Measurements from ENCODE around the gene CD99.
"Not testable (repeated sequence)": the region's sequence is repeated elsewhere in the genome, so short reads cannot be mapped to it uniquely, and the experiment has no call there.

The CD99 gene

GRCh38 chrX:2740672-2741071 lies 49.6 kb downstream of the CD99 start:
- H3K36me3 ChIP-seq (ENCODE audit: insufficient read depth, low read length), result peaks cover 71% of the 10 kb centered on the region
- no peak for TF ChIP-seq EZH2 (IDR thresholded peaks at IDR 0.05; ENCODE audit: borderline replicate concordance, low read depth, low read length, severe bottlenecking)

GRCh38 chrX:2741386-2741785 lies 50.3 kb downstream of the CD99 start:
- TF ChIP-seq CTCF (IDR thresholded peaks at IDR 0.05; ENCODE audit: borderline replicate concordance, extremely low read depth, low read length, poor library complexity, severe bottlenecking), result no peak
- TF ChIP-seq EZH2 (IDR thresholded peaks at IDR 0.05; ENCODE audit: borderline replicate concordance, low read depth, low read length, severe bottlenecking), result no peak
- Histone ChIP-seq H2AFZ (ENCODE audit: low read depth, low read length) (no peak overlapping the region), H4K20me1 (ENCODE audit: insufficient read depth, low read length) (peaks cover 9% of the 10 kb centered on the region), H3K27ac (ENCODE audit: low read length) (no peak overlapping the region), H3K9ac (ENCODE audit: low read depth, low read length) (no peak overlapping the region), H3K4me3 (ENCODE audit: low read depth in 1 of 2, low read length in 2 of 2) (no peak overlapping the region), H3K36me3 (ENCODE audit: insufficient read depth, low read length) (peaks cover 65% of the 10 kb centered on the region), H3K4me2 (ENCODE audit: insufficient read depth, low read length) (no peak overlapping the region), H3K9me3 (ENCODE audit: insufficient read depth, low read length, severe bottlenecking) (no peaks in the 10 kb centered on the region), H3K79me2 (ENCODE audit: insufficient read depth, low read length) (no peaks in the 10 kb centered on the region), H3K27me3 (ENCODE audit: insufficient read depth, low read length, poor library complexity) (no peaks in the 10 kb centered on the region), H3K4me1 (ENCODE audit: insufficient read depth, low read length) (no peaks in the 10 kb centered on the region)
- DNase-seq (no peak), ATAC-seq (ENCODE audit: insufficient read depth, low read depth) (no peak)

More at GRCh38 chrX:2740672-2741071, 49.6 kb downstream of the CD99 start:
- Histone ChIP-seq H3K27me3 (ENCODE audit: insufficient read depth, low read length, poor library complexity) (no peaks in the 10 kb centered on the region), H3K79me2 (ENCODE audit: insufficient read depth, low read length) (peaks cover 3% of the 10 kb centered on the region; the same call in 1 of the 2 replicates), H3K27ac (ENCODE audit: low read length) (no peak overlapping the region), H3K4me3 (ENCODE audit: low read depth in 1 of 2, low read length in 2 of 2) (no peak overlapping the region), H3K9me3 (ENCODE audit: insufficient read depth, low read length, severe bottlenecking) (no peaks in the 10 kb centered on the region), H2AFZ (ENCODE audit: low read depth, low read length) (no peak overlapping the region), H3K4me2 (ENCODE audit: insufficient read depth, low read length) (no peak overlapping the region), H3K9ac (ENCODE audit: low read depth, low read length) (no peak overlapping the region), H4K20me1 (ENCODE audit: insufficient read depth, low read length) (peaks cover 9% of the 10 kb centered on the region), H3K4me1 (ENCODE audit: insufficient read depth, low read length) (no peaks in the 10 kb centered on the region)
- no peak for ATAC-seq (ENCODE audit: insufficient read depth, low read depth)
- DNase-seq, result no peak

GRCh38 chrX:2746250-2746649 lies 55.2 kb downstream of the CD99 start:
- ATAC-seq (ENCODE audit: insufficient read depth, low read depth); H3K27me3 ChIP-seq (ENCODE audit: insufficient read depth, low read length, poor library complexity); H3K4me2 ChIP-seq (ENCODE audit: insufficient read depth, low read length); H3K27ac ChIP-seq (ENCODE audit: low read length); H2AFZ ChIP-seq (ENCODE audit: low read depth, low read length); H3K9me3 ChIP-seq (ENCODE audit: insufficient read depth, low read length, severe bottlenecking); DNase-seq; H3K4me1 ChIP-seq (ENCODE audit: insufficient read depth, low read length); H4K20me1 ChIP-seq (ENCODE audit: insufficient read depth, low read length); H3K9ac ChIP-seq (ENCODE audit: low read depth, low read length); H3K4me3 ChIP-seq (ENCODE audit: low read depth in 1 of 2, low read length in 2 of 2); H3K79me2 ChIP-seq (ENCODE audit: insufficient read depth, low read length): not testable (repeated sequence)
- H3K36me3 ChIP-seq (ENCODE audit: insufficient read depth, low read length), result peaks cover 23% of the 10 kb centered on the region

GRCh38 chrX:2748171-2748814 lies 57.2 kb downstream of the CD99 start:
- no peak overlapping the region for H3K27ac ChIP-seq (ENCODE audit: low read length)
- peaks cover 3% of the 10 kb centered on the region; the same call in 1 of the 2 replicates for H4K20me1 ChIP-seq (ENCODE audit: insufficient read depth, low read length)
- H3K4me2 ChIP-seq (ENCODE audit: insufficient read depth, low read length), result no peak overlapping the region
- DNase-seq (no peak), ATAC-seq (ENCODE audit: insufficient read depth, low read depth) (no peak)
- TF ChIP-seq EZH2 (IDR thresholded peaks at IDR 0.05; ENCODE audit: borderline replicate concordance, low read depth, low read length, severe bottlenecking) (no peak), CTCF (IDR thresholded peaks at IDR 0.05; ENCODE audit: borderline replicate concordance, extremely low read depth, low read length, poor library complexity, severe bottlenecking) (no peak)
- H3K27me3 ChIP-seq (ENCODE audit: insufficient read depth, low read length, poor library complexity), result no peaks in the 10 kb centered on the region
- no peaks in the 10 kb centered on the region for H3K4me1 ChIP-seq (ENCODE audit: insufficient read depth, low read length)
- no peak overlapping the region for H3K9ac ChIP-seq (ENCODE audit: low read depth, low read length)
- no peak overlapping the region for H3K4me3 ChIP-seq (ENCODE audit: low read depth in 1 of 2, low read length in 2 of 2)
- no peaks in the 10 kb centered on the region for H3K9me3 ChIP-seq (ENCODE audit: insufficient read depth, low read length, severe bottlenecking)
- no peak overlapping the region for H2AFZ ChIP-seq (ENCODE audit: low read depth, low read length)
- H3K36me3 ChIP-seq (ENCODE audit: insufficient read depth, low read length), result peaks cover 6% of the 10 kb centered on the region; the same call in 1 of the 2 replicates
- H3K79me2 ChIP-seq (ENCODE audit: insufficient read depth, low read length), result no peaks in the 10 kb centered on the region
